Liver (tissue), 9 donors: ENCODE measurements around the gene DNAH1. TPM values are rescaled to one million over a fixed set of nuclear protein-coding genes. Genes with fewer than 3 reads are reported as not detected.

Experiments used
- DNase-seq: peaks from one replicate; pipeline ENCODE4 v3.0.0-alpha.2; 2017; ENCODE audit warnings: low spot score
- H3K27ac ChIP-seq, 2 donors: one replicate each; pipeline ENCODE4 v1.7.0; 2013; ENCODE audit warnings: inconsistent platforms in 2 of 2, low read length in 2 of 2, control low read depth in 1 of 2, low read depth in 1 of 2, mild to moderate bottlenecking in 1 of 2
- H3K27me3 ChIP-seq, 4 donors: one replicate each; pipeline versions ENCODE4 v1.6.1 to v1.7.0; 2013; ENCODE audit warnings: low read length in 3 of 4, inconsistent platforms in 1 of 4, mild to moderate bottlenecking in 1 of 4, moderate library complexity in 1 of 4; ENCODE audit not compliant: control insufficient read depth in 4 of 4, insufficient read depth in 4 of 4
- H3K36me3 ChIP-seq, 4 donors: one replicate each; pipeline versions ENCODE4 v1.6.1 to v1.7.0; 2013; ENCODE audit warnings: low read length in 3 of 4, mild to moderate bottlenecking in 3 of 4, low read depth in 1 of 4, moderate library complexity in 1 of 4; ENCODE audit not compliant: control insufficient read depth in 4 of 4, insufficient read depth in 3 of 4
- H3K4me1 ChIP-seq, 4 donors: one replicate each; pipeline versions ENCODE4 v1.6.1 to v1.7.0; 2013; ENCODE audit warnings: low read length in 3 of 4, mild to moderate bottlenecking in 3 of 4, moderate library complexity in 1 of 4; ENCODE audit not compliant: control insufficient read depth in 4 of 4, insufficient read depth in 4 of 4
- H3K4me3 ChIP-seq, 3 donors: one replicate each; pipeline versions ENCODE4 v1.6.1 to v1.7.0; 2013; ENCODE audit warnings: low read length in 3 of 3, control low read depth in 1 of 3, low read depth in 1 of 3, mild to moderate bottlenecking in 1 of 3
- H3K9ac ChIP-seq, 2 donors: one replicate each; pipeline ENCODE4 v1.7.0; 2013; ENCODE audit warnings: low read length in 2 of 2, mild to moderate bottlenecking in 2 of 2, moderate library complexity in 2 of 2, control low read depth in 1 of 2, low read depth in 1 of 2
- H3K9me3 ChIP-seq, 4 donors: one replicate each; pipeline versions ENCODE4 v1.6.1 to v1.7.0; 2013; ENCODE audit warnings: low read length in 3 of 4; ENCODE audit not compliant: control insufficient read depth in 4 of 4
- FOXA1 ChIP-seq: IDR thresholded peaks from 2 replicates; pipeline ENCODE4 v1.6.1; 2016; ENCODE audit warnings: antibody characterized with exemption
- FOXA2 ChIP-seq: IDR thresholded peaks from 2 replicates; pipeline ENCODE4 v1.6.1; 2016; ENCODE audit warnings: antibody characterized with exemption
- GABPA ChIP-seq, 2 donors: IDR thresholded peaks in 1 of 2; conservative IDR thresholded peaks in 1 of 2; 2 replicates each; pipeline ENCODE4 v1.6.1; 2016; ENCODE audit warnings: antibody characterized with exemption in 2 of 2, mild to moderate bottlenecking in 1 of 2, moderate library complexity in 1 of 2
- HNF4G ChIP-seq: IDR thresholded peaks from 2 replicates; pipeline ENCODE4 v1.6.1; 2016; ENCODE audit warnings: antibody characterized with exemption
- JUND ChIP-seq, 2 donors: IDR thresholded peaks; 2 replicates each; pipeline ENCODE4 v1.6.1; 2016; ENCODE audit warnings: antibody characterized with exemption in 2 of 2
- RAD21 ChIP-seq, 2 donors: IDR thresholded peaks; 2 replicates each; pipeline ENCODE4 v1.6.1; 2016; ENCODE audit warnings: antibody characterized with exemption in 2 of 2, mild to moderate bottlenecking in 2 of 2
- REST ChIP-seq: IDR thresholded peaks from 2 replicates; pipeline ENCODE4 v1.6.1; 2016; ENCODE audit warnings: antibody characterized with exemption, mild to moderate bottlenecking
- TAF1 ChIP-seq: conservative IDR thresholded peaks from 2 replicates; pipeline ENCODE4 v1.6.1; 2016; ENCODE audit warnings: antibody characterized with exemption, mild to moderate bottlenecking
- YY1 ChIP-seq: IDR thresholded peaks from 2 replicates; pipeline ENCODE4 v1.6.1; 2016; ENCODE audit warnings: antibody characterized with exemption, mild to moderate bottlenecking
- WGBS: extraction: QIAGEN DNeasy Blood & Tissue Kit; methylation state at CpG from one replicate; pipeline ENCODE4 v1.1.7; 2013; 5-methylcytosine and 5-hydroxymethylcytosine counted together
- polyA plus RNA-seq, 2 donors: library from polyadenylated mRNA; stranded (reverse) in 1 of 2; unstranded in 1 of 2; fragments of 200-250 nt in 1 of 2; fragments of >200 nt in 1 of 2; fragmentation: Nextera tagmentation in 1 of 2; extraction: Ambion mirVana in 1 of 2; gene quantifications; one replicate each; pipeline versions ENCODE4 v1.2.1 to v1.2.3, GENCODE V29; 2013 to 2015
- total RNA-seq, 2 donors: library from RNA; depleted of rRNA; stranded (reverse); fragments of >200 nt; gene quantifications; one replicate each; pipeline ENCODE4 v1.2.3, GENCODE V29; 2014
- TF ChIP-seq, protein P1 (sequence below): IDR thresholded peaks from 2 replicates; pipeline ENCODE4 v1.6.1; 2016; ENCODE audit warnings: antibody characterized with exemption
- TF ChIP-seq, protein P2 (sequence below): IDR thresholded peaks from 2 replicates; pipeline ENCODE4 v1.6.1; 2016; ENCODE audit warnings: antibody characterized with exemption
- donor health status: healthy.
- donor health status: healthy.
- donor health status: healthy.
- donor health status: healthy.
- donor health status: healthy.

DNAH1 gene
- total and polyA plus RNA-seq, 4 donors: 1.5 to 6.0 (median 2.5) TPM

DNA sequence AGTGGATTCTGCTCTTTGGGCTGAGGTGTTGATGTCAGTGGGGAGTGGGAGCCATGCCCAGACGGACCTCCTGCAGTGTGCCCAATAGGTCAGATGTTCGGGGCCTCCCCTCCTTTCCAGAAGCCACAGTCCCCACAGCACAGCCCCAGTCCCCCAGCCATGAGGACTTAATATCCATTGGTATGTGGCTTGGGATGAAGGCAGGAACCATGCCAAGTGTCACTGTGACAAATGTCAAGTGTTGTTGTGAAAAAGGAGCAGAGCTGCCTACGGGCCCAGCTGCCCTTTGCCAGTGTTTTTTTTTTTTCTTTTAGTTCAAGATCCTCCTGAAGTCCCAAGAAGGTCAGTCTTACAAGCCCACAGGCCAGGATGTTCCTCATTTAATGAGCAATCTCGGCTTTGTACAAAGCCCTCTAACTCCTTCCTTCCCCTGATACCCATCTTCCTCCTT lies 116.6 kb downstream of the DNAH1 start:
- Histone ChIP-seq H3K4me1 (no peaks in the 10 kb centered on the region), H3K27me3 (no peaks in the 10 kb centered on the region), H3K27ac (no peak overlapping the region), H3K4me3 (no peak overlapping the region), H3K9ac (no peak overlapping the region), H3K36me3 (no peaks in the 10 kb centered on the region), H3K9me3 (no peaks in the 10 kb centered on the region)
- 71% methylated on average over 4 of the region's 4 CpGs for WGBS
- TF ChIP-seq TAF1 (no peak), REST (no peak)
- TF ChIP-seq, protein P1, sequence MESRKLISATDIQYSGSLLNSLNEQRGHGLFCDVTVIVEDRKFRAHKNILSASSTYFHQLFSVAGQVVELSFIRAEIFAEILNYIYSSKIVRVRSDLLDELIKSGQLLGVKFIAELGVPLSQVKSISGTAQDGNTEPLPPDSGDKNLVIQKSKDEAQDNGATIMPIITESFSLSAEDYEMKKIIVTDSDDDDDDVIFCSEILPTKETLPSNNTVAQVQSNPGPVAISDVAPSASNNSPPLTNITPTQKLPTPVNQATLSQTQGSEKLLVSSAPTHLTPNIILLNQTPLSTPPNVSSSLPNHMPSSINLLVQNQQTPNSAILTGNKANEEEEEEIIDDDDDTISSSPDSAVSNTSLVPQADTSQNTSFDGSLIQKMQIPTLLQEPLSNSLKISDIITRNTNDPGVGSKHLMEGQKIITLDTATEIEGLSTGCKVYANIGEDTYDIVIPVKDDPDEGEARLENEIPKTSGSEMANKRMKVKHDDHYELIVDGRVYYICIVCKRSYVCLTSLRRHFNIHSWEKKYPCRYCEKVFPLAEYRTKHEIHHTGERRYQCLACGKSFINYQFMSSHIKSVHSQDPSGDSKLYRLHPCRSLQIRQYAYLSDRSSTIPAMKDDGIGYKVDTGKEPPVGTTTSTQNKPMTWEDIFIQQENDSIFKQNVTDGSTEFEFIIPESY: no peak
- no peak for DNase-seq

DNA sequence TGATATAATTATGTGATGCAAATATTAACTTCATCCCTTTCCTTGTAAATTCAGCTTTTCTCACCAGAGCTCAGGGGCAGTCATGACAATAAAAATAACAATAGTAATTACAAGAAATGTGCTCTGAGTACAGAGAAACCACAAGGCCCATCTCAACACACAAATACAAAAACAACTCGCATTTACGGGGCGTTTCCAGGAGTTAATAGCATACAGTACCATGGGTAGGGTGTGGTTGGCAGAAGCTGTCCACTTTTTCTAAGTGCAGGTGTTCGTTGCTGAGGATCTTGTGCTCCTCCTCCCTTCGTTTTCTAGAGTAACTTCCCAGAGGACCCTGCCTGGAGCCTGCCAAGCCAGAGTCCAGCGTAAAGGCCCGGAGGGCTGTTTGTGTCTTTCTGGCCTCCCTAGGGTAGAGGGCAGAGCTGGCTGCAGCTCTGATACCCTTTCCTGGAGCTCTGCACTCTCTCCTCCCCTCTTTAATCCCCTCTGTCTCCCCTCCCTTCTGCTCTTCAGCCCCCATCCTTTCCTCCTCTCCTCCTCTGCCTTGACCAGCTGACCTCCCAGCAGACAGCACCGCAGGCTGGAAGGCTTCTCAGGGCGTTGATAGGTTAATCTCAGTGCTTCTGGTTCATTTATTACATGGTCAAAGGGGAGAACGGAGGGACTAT lies 117.3 kb downstream of the DNAH1 start:
- Histone ChIP-seq H3K9ac (no peak overlapping the region), H3K36me3 (no peaks in the 10 kb centered on the region), H3K9me3 (no peaks in the 10 kb centered on the region), H3K27ac (no peak overlapping the region), H3K4me1 (no peaks in the 10 kb centered on the region), H3K4me3 (no peak overlapping the region), H3K27me3 (no peaks in the 10 kb centered on the region)
- DNase-seq: no peak
- TF ChIP-seq FOXA1 (no peak), TAF1 (no peak), RAD21 (IDR thresholded peaks at IDR 0.05) (no peak), FOXA2 (no peak), JUND (IDR thresholded peaks at IDR 0.05) (no peak), HNF4G (no peak), YY1 (no peak)
- TF ChIP-seq, protein P2, sequence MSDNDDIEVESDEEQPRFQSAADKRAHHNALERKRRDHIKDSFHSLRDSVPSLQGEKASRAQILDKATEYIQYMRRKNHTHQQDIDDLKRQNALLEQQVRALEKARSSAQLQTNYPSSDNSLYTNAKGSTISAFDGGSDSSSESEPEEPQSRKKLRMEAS: no peak
- 80% methylated on average over 10 of the region's 10 CpGs for WGBS

DNA sequence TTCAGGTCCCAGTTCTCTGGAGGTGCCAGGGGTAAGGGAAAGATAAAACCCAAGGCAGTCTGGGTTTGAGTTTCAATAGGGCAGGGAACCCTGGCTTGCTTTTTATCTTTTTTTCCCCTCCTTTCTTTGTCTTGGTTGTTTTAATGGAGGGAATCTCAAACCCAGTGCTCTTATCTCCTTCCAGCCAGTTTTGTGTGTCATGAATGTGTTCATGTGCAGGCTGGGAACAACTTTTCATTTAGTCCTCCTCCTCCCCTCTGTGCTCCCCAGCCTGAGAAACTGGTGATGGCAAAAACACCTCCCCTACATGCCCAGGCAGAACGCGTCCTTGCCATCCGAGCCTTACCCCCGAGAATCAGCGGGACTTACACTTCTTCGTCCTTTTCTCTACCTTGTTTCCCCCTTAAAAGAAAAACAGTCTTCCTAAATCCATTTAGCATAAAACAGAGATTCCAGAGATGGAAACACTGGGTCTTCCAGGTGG lies 117.9 kb downstream of the DNAH1 start:
- no peak for DNase-seq
- Histone ChIP-seq H3K27me3 (no peaks in the 10 kb centered on the region), H3K4me1 (no peaks in the 10 kb centered on the region), H3K9me3 (no peaks in the 10 kb centered on the region), H3K4me3 (no peak overlapping the region), H3K9ac (no peak overlapping the region), H3K27ac (no peak overlapping the region), H3K36me3 (no peaks in the 10 kb centered on the region)
- TF ChIP-seq FOXA1 (no peak), RAD21 (IDR thresholded peaks at IDR 0.05) (no peak), GABPA (IDR thresholded peaks at IDR 0.05 in 1 of 2, conservative IDR thresholded peaks at IDR 0.05 in 1 of 2) (no peak)
- TF ChIP-seq, protein P2: no peak
- 95% methylated on average over 6 of the region's 6 CpGs for WGBS
